Fibroblast of skin of left quadriceps (primary cell): ENCODE measurements around the gene SPATA6.
"Not testable (repeated sequence)": the region's sequence is repeated elsewhere in the genome, so short reads cannot be mapped to it uniquely, and the experiment has no call there.

ENCODE experiments used
- DNase-seq, 2 experiments: peaks; one replicate each; pipeline ENCODE4 v3.0.0-alpha.2; 2013; ENCODE audit warnings: low read depth in 2 of 2

SPATA6 gene

DNA sequence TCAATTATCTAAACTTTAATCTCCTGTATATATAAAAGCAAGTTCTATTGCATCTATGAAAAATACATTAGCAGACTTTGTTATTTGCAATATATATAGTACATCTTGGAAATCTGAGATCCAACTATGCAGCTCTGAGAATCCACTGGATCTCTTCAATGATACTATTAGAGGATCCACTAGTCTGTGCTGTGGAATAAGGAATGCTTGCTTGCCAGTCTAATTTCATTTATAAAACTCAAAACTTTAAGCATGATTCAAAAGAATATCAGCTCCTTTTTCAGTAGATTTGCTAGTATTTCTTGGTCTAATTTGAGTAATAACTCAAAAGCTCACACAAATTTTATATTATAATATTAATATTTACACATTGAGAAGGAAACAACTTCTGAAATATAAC is 115.1 kb downstream of the SPATA6 start:
- DNase-seq: no peak

DNA sequence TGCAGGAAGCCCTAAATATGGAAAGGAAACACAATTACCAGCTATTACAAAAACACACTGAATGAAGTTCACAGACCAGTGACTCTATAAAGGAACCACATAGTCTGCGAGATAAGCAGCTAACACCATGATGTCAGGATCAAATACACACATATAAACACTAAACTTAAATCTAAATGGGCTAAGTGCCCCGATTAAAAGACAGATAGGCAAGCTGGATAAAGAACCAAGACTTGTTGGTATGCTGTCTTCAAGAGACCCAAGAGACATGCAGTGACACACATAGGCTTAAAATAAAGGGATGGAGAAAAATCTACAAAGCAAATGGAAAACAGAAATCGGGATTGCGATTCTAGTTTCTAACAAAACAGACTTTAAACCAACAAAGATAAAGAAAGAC is 127.6 kb downstream of the SPATA6 start:
- no peak for DNase-seq

DNA sequence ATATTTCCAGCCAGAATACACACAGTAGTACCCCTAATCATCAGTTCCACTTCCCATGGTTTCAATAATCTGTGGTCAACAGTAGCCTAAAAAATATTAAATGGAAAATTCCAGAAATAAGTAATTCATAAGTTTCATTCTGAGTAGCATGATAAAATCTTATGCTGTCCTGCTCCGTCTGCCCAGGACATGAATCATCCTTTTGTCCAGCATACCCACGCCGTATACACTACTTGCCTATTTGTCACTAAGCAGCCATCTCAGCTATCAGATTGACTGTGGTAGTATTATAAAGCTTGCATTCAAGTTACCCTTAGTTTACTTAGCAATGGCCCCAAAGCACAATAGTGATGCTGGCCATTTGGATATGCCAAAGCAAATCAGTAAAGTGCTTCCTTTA is 130.8 kb downstream of the SPATA6 start:
- no peak for DNase-seq

DNA sequence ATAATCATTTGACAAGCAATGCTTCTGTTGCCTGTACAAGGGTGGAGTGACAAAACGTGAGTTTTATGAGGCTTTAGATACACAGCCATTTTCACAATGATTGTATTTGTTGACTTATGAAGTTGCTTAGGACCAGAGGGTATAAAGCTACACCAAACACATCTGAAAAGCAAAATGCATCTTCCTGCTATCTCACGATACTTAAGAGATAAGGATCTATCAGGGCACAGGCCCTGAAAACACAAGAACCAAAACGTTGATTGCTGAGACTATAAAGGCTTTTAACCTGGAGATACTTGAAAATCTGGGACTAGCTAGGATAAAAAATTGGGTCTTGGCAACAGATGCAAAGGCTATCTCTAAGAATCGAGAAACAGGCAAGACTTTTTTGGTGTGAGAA is 133.7 kb downstream of the SPATA6 start:
- DNase-seq: no peak

GRCh38 chr1:48333316-48333715 is 138.7 kb downstream of the SPATA6 start:
- no peak for DNase-seq

DNA sequence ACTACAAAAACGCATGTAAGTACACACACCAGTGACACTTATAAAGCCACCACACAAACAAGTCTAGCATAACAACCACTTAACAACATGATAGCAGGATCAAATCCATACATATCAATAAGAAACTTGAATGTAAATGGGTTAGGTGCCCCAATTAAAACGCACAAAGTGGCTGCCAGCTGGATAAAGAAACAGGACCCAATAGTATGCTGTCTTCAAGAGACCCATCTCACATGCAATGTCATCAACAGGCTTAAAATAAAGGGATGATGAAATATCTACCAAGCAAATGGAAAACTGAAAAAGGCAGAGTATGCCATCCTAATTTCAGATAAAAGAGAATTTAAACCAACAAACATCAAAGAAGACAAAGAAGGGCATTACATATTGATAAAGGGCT is 139.9 kb downstream of the SPATA6 start:
- DNase-seq: no peak

DNA sequence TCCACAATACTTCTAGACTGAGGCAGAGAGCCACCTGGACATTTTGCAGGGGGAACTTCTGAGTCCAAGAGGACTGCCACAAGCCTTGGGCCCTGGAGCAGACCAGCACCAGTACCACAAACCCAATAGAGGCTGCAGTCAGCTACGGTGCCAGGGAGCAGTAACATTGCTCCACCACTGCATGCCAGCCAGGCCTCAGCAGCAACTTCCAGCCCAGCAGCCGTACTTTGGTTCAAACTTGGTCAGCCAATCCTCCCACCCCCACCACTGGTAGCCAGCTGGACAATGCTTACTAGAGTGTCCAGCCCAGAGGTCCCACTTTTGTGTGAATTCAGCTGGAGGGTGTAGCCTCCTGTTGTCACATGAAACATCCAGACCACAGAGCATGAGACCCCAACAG is 142.1 kb downstream of the SPATA6 start:
- DNase-seq: no peak

- DNase-seq: no peak
Observed at GRCh38 chr1:48329486-48329885, 142.5 kb downstream of the SPATA6 start.

DNA sequence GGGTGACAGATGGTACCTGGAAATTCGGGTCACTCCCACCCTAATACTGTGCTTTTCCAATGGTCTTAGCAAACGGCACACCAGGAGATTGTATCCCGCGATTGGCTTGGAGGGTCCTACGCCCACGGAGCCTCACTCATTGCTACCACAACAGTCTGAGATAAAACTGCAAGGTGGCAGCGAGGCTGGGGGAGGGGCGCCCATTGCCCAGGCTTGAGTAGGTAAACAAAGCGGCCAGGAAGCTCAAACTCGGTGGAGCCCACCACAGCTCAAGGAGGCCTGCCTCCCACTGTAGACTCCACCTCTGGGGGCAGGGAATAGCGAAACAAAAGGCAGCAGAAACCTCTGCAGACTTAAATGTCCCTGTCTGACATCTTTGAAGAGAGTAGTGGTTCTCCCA is 160.2 kb downstream of the SPATA6 start:
- not testable (repeated sequence) for DNase-seq

- DNase-seq: no peak
Observed at GRCh38 chr1:48309564-48310082, 162.4 kb downstream of the SPATA6 start.

DNA sequence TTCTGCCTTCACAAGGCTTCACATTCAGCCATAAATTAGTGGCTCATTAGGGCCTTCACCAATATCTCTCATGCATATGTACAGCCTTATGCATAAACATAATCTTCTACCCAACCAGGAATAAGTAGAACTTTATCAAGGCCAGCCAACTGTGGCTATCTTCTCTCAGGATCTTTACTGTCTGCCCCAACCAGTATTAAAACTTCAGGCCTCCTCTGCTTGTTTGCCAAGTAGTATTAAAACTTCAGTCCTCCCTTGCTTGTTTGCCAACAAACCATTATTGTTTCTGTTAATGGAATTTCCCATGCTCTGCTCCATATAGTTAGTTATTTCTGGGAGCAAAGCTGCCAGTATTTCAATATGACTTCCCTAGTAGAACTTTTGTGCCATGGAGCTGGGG is 169.4 kb downstream of the SPATA6 start:
- no peak for DNase-seq

DNA sequence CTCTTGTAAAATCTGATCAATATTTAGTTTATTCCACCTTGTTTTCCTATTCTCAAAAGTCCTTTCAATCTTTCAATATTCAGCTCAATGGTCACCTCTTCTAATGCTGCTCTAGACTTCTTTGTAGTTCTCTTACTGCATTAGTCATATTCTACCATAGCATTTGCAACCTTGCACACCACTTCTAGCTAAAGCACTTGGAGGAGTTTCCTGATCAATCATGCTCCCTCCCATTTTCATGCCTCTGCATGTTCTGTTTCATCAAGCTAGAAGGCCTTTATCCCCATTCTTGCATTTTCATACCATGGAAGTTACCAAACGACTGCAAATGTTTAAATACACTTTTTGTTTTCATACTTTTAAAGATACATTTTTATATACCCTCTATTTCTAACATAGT is 177.3 kb downstream of the SPATA6 start:
- DNase-seq: no peak

DNA sequence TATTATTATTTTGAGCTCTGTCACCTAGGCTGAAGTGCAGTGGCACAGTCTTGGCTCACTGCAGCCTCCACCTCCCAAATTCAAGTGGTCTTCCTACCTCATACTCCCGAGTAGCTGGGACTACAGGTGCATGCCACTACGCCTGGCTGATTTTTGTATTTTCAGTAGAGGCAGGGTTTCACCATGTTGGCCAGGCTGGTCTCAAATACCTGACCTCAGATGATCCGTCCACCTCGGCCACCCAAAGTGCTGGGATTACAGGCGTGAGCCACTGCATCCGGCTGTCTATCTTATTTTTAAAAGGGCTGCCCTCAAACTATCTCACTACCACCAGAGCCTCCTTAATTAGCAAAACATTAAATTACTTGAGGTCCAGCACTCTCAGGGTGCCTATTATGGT is 177.9 kb downstream of the SPATA6 start:
- not testable (repeated sequence) for DNase-seq

DNA sequence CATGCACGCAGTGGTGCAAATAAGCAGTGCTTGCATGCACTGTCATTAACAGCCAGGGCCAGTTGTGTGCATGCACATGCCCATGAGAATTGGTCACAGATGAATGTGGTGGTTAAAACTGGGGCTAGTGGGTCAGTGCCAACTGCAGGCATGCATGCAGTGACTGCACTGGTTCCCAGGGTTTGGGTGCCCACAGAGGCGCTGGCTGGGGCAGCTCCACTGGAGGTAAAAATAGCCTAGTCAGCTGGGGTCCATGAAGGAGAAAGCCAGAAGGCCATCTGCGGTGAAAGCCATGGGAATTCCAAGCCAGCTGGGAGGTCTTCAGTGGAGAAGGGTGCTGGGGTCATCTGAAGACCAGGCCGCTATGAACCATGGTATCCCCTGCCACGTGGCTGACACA is 179.3 kb downstream of the SPATA6 start:
- DNase-seq: no peak

DNA sequence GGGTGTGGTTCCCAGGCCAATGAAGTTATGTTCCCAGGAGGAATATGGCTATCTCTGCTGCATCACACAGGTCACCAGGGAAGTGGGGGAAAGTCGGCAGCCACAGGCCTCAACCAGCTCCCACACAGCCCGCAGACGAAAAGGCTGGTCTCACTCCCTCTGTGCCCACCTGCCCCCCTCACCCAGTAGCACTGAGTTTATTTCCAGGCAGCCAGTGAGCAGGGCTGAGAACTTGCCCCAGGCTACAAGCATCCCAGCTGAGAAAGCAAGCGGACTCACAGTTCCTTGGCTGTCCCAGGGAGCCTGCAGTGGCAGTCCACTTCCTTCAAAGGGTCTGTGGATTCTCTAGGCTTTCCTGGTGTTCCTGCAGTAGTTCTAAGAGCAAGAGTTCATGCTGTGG is 180.6 kb downstream of the SPATA6 start:
- DNase-seq: no peak

DNA sequence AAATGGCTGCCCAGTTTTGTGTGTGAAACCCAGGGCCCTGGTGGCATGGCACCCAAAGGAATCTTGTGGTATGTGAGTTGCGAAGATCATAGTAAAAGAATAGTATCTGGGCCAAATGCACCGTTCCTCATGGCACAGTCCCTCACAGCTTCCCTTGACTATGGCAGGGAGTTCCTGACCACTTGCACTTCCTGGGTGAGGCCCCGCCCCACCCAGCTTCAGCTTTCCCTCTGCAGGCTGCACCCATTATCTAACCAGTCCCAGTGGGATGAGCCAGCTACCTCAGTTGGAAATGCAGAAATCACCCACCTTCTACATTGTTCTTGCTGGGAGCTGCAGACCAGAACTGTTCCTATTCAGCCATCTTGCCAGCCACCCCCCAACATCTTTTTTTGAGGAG is 186.5 kb downstream of the SPATA6 start:
- DNase-seq: no peak

DNA sequence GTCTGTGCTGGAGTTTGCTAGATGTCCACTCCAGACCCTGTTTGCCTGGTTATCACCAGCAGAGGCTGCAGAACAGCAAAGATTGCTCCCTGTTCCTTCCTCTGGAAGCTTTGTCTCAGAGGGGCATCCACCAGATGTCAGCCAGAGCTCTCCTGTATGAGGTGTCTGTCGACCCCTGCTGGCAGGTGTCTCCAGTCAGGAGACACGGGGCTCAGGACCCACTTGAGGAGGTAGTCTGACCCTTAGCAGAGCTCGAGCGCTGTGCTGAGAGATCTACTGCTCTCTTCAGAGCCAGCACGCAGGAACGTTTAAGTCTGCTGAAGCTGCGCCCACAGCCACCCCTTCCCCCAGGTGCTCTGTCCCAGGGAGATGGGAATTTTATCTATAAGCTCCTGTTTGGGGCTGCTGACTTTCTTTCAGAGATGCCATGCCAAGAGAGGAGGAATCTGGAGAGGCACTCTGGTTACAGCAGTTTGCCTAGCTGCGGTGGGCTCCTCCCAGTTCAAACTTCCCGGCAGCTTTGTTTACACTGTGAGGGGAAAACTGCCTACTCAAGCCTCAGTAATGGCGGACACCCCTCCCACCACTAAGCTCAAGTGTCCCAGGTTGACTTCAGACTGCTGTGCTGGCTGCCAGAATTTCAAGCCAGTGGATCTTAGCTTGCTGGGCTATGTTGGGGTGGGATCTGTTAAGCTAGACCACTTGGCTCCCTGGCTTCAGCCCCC is 187.1 kb downstream of the SPATA6 start:
- DNase-seq: not testable (repeated sequence)

DNA sequence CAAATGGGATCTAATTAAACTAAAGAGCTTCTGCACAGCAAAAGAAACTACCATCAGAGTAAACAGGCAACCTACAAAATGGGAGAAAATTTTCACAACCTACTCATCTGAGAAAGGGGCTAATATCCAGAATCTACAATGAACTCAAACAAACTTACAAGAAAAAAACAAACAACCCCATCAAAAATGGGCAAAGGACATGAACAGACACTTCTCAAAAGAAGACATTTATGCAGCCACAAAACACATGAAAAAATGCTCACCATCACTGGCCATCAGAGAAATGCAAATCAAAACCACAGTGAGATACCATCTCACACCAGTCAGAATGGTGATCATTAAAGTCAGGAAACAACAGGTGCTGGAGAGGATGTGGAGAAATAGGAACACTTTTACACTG is 189.7 kb downstream of the SPATA6 start:
- not testable (repeated sequence) for DNase-seq

GRCh38 chr1:48277437-48277836 is 194.6 kb downstream of the SPATA6 start:
- DNase-seq: not testable (repeated sequence)

- no peak for DNase-seq
Observed at GRCh38 chr1:48266576-48266975, 205.4 kb downstream of the SPATA6 start.

DNA sequence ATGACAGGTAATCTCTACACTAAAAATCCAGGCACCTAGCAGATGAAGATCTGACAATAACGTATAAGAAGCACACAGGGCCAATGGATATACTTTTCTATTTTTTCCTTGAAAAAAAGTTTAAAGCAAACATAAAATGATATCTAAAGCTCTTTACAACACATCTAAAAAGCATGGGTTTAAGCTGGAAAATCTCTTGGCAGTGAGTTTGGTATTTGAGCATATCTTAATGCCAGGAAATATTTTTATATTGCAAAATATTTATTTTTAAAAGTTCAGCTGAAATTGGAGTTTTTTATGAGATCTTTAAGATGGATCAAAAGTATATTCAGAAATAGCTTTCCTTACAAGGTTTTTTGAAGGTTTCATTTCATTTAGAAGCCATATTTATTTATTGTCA is 209.0 kb downstream of the SPATA6 start:
- DNase-seq: no peak

DNA sequence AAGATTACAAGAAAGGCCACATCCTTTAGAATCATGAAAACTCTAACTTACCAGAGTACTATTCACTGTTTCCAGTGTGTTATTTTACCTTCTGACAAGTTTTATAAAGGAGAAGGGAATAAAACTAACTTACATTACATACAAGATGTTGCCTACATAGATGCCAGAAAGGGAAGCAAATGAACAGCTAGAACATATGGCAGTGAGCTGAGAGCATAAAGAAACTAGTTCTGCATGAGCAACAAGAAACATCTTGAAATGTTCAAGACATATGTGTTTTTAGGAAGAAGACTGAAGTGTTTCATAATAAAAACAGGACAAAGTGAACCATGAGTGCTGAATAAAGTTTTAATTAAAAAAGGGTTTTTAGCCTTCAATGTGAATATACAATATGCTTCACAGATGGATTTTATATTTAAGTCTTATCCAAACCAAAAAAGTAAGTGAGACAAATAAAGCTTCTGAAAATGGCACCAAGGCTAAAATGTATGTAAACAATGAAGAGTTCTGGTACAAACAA is 210.1 kb downstream of the SPATA6 start:
- DNase-seq: no peak

- DNase-seq: no peak
Observed at GRCh38 chr1:48258106-48258505, 213.9 kb downstream of the SPATA6 start.

DNA sequence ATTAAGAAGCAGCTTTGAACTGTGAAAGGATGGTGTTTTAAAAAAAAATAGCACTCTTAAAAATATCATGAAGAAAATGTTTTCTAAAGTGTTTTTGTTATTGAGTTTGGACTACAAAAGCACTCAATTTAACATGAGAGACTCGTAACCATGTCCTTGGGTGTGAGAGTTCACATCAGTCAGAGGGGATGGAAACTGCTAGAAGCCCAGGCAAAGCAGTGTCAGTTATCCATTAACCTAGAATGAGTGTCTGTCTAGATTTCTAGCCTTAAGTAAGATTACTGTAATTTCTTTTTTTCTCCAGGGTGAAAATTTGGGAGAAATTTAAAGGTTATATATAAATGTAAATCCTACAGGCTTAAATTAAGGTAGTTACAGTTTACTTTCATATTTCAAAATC is 217.8 kb downstream of the SPATA6 start:
- DNase-seq: no peak
